Measurements from ENCODE around the gene FLT4. TPM values are rescaled to one million over a fixed set of nuclear protein-coding genes. Genes with fewer than 3 reads are reported as not detected.

Gene FLT4
- total RNA-seq, 1 donor from 2014 or later = 203 TPM

DNA sequence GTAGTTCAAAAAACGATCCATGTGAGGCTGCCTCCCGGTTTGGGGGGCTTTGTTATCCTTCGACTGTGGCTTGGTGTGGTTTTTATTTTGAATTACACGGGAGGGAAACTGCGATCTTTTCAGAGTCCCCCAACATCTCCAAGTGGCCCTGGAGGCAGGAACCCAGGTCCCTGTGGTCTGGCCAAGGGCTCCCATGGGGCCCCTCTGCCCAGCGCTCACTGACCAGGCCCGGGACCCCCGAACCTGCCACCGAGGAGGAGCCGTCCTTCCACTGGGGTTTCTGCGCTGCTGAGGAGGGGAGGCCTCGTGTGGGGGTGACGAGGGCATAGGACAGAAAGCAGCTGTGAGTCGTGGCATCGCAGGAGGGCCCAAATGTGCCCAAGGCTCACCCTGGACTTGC, 40.0 kb downstream of the FLT4 start:
- DNase-seq (ENCODE audit: extremely low read depth, low read depth, low spot score) = no peak

DNA sequence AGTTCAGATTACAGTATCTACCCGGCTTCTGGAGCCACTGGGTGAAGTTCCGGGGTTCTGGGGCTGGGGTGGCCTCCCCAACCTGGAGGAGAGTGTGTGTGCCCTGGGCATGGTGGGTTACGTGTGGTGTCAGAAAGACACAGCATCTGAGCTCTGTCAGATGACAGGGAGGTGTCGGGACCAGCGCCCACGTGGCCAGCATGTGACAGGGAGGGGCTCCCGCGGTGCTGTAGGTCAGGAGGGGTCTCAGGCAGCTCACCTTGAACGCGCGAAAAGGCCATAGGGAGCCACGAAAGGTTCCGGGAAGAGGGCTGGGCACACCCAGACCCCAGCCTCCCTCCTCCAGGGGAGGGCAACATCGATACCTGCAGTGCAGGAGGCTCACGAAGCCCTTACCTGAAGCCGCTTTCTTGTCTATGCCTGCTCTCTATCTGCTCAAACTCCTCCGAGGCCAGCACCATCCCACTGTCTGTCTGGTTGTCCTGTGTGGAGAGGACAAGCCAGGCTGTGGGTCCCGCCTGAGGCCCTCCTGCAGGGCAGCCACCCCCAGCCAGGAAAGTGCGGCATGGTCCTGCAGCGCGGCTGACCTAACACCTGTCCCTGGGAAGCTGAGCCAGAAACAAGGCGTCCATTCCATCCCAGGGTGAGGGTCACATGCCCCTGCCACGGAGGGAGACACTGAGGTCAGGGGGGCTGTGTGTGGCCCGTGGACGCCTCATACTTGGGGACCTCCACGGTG, 40.7 kb downstream of the FLT4 start:
- no peak for DNase-seq (ENCODE audit: extremely low read depth, low read depth, low spot score)

DNA sequence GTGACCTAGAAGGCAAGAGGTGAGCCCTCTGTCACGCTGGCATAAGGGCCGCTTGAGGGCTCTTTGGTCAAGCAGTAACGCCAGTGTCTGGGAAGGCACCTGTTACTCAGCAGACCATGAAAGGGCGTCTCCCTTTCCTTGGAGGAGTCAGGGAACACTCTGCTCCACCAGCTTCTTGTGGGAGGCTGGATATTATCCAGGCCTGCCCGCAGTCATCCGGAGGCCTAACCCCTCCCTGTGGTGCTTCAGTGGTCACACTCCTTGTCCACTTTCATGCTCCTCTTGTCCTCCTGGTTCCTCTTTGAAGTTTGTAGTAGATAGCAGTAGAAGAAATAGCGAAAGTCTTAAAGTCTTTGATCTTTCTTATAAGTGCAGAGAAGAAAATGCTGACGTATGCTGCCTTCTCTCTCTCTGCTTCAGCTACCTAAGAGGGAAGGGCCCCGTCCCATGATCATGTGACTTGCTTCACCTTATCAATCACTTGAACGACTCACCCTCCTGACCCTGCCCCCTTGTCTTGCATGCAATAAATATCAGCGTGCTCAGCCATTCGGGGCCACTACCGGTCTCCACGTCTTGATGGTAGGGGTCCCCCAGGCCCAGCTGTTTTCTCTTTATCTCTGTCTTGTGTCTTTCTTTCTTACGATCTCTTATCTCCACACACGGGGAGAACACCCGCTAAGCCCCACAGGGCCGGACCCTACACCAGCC, 41.4 kb downstream of the FLT4 start:
- no peak for DNase-seq (ENCODE audit: extremely low read depth, low read depth, low spot score)

- DNase-seq (ENCODE audit: extremely low read depth, low read depth, low spot score) = no peak
Observed at GRCh38 chr5:180606215-180606785, 43.1 kb downstream of the FLT4 start.

DNA sequence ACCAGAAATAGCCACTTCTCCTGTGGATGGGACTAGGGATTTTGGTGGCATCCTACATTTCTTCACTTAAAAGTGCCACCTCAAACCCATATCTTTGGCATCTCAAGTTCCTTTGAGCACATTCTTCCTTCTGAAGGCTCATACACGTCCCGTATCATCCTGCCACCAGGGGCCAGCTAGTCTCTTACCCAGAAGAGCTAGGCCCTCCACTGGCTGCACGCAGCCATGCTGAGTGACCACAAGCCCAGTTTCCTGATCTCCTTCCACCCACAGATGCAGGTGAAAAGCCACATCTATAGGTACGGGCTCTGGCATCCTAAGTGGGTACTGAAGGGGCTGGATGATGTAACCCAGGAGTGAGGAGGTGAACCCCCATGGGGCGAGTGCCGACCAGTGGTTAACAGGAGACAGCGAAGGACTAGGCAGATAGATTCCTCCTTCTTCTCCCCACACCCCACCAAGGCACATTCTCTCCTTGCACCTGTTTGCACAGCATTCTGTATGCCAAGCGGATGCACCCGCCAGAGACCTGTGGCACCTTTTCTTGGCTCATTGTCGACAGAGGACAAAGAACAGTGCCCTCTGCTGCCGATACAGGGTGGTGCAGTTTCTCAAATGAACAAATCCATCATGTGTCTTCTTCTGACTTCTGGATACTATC, 43.7 kb downstream of the FLT4 start:
- peak; percentile 31 for DNase-seq (ENCODE audit: extremely low read depth, low read depth, low spot score)

DNA sequence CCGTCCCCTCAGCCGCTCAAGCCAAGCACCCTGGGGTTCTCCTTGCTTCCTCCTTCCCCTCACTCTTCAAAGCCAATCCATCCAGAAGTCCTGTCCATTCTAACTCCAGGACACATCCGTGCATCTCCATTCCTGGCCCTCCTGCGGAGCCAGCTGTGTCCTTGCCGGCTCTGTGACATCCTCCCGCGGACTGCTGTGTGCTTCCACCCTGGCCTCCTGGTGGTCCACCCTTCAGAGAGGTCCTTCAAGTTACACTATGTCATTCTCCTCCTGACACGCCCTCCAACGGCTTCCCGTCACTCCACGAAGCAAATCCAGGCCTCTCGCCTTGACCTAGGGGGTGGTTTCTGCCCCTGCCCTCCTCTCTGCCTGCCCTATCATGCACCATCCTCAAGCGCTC, 45.1 kb downstream of the FLT4 start:
- DNase-seq (ENCODE audit: extremely low read depth, low read depth, low spot score) = no peak

DNA sequence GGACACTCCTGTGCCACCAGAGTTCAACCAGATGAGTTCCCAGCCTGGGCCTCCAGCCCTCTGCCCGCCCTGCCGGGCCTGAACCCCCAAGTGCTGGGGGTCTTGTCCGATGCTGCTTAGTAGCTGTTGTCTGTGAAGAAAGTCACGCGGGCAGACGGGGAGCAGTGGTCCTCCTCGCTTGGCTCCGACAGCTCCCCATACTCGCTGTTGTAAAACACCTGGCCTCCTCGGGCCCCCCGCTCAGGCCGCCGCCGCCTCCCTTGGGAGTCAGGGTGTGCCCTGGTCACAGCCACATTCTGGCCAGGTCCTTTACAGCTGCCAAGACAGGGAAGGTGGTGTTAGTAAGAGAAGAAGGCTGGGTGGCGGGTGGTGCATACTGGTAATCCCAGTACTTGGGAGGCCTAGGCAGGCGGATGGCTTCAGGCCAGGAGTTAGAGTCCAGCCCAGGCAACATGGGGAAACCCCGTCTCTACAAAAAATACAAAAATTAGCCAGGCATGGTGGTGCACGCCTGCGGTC, 46.3 kb downstream of the FLT4 start:
- no peak for DNase-seq (ENCODE audit: extremely low read depth, low read depth, low spot score)

GRCh38 chr5:180602481-180603075, 46.8 kb downstream of the FLT4 start:
- no peak for DNase-seq (ENCODE audit: extremely low read depth, low read depth, low spot score)

- DNase-seq (ENCODE audit: extremely low read depth, low read depth, low spot score) = no peak
Observed at GRCh38 chr5:180601591-180602480, 47.6 kb downstream of the FLT4 start.

GRCh38 chr5:180600554-180601041, 48.8 kb downstream of the FLT4 start:
- DNase-seq (ENCODE audit: extremely low read depth, low read depth, low spot score) = no peak

- DNase-seq (ENCODE audit: extremely low read depth, low read depth, low spot score) = no peak
Observed at GRCh38 chr5:180599981-180600553, 49.3 kb downstream of the FLT4 start.

GRCh38 chr5:180599590-180599914, 49.8 kb downstream of the FLT4 start:
- DNase-seq (ENCODE audit: extremely low read depth, low read depth, low spot score) = no peak

GRCh38 chr5:180598797-180599589, 50.4 kb downstream of the FLT4 start:
- DNase-seq (ENCODE audit: extremely low read depth, low read depth, low spot score) = no peak

GRCh38 chr5:180598316-180598701, 51.1 kb downstream of the FLT4 start:
- DNase-seq (ENCODE audit: extremely low read depth, low read depth, low spot score) = no peak

GRCh38 chr5:180596668-180597231, 52.6 kb downstream of the FLT4 start:
- DNase-seq (ENCODE audit: extremely low read depth, low read depth, low spot score) = no peak

- DNase-seq (ENCODE audit: extremely low read depth, low read depth, low spot score) = no peak
Observed at GRCh38 chr5:180596115-180596667, 53.2 kb downstream of the FLT4 start.

DNA sequence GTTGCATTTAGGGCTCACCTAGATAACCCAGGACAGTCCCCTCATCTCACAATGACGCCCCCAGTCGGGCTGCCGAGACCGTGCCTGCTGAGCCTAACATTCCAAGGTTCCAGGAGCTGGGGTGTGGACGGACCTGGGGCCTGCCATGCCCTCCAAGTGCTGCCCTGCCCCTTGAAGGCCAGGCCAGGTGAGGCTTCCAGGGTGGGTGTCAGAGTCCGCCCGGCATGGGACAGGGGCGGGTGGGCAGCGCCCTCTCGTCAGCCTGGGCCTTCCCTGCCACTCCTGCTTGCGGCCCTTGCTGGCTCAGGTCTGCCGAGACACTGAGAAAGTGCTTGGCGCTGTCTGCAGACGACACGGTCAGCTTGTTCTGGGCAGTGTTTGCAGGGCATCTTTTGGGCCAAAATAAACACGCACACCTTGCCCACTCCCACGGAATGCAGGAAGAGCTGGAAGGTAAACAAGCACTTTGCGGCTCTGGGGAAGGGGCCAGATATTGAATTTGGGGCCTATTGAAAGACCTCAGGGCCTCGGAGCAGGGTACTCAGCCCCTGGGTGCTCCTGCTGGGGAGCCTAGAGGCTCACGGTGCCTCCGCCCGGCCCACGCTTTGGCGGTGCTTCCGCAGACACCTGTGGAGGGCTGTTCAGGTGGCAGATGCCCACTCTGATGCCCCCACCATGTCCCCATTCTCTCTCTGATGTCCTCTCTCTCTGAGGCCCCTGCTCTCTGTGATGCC, 53.9 kb downstream of the FLT4 start:
- DNase-seq (ENCODE audit: extremely low read depth, low read depth, low spot score) = no peak

DNA sequence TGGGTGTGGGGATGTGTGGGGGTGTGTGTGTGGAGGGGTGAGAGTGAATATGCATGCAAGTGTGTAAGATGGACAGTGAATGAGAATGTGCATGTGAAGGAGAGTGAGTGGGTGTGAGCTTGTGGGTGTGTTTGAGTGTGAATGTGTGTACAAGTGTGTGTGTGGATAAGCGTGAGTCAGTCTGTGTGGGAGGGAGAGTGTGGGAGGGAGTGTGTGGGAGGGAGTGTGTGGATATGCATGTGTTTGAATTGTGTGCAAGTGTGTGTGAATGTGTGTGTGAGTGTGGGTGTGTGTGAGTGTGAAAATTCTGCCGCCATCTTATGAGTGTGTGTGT, 54.4 kb downstream of the FLT4 start:
- DNase-seq (ENCODE audit: extremely low read depth, low read depth, low spot score) = no peak
